Ovary (tissue), 3 donors: ENCODE results near the gene MROH9.

ENCODE experiments used
- CTCF ChIP-seq, 3 donors: fragments of 450-650 bp in 2 of 3; fragments of 200-600 bp in 1 of 3; IDR thresholded peaks; one replicate each; pipeline versions ENCODE4 v1.5.1 to v1.8.0; 2016 to 2022; ENCODE audit warnings: antibody characterized with exemption in 3 of 3, mild to moderate bottlenecking in 1 of 3
- EP300 ChIP-seq: sonication (generic); formaldehyde crosslinking; IDR thresholded peaks from one replicate; pipeline ENCODE4 v1.6.1; 2017; ENCODE audit warnings: antibody characterized with exemption
- POLR2A ChIP-seq: fragments of 450-650 bp; IDR thresholded peaks from one replicate; pipeline ENCODE4 v1.6.1; 2017; ENCODE audit warnings: antibody characterized with exemption, mild to moderate bottlenecking, moderate library complexity
- donor health status: DM: no; HTN: no; CAD: no.

GRCh38 chr1:171017426-171017825 is 82.1 kb downstream of the MROH9 start:
- TF ChIP-seq CTCF (IDR thresholded peaks at IDR 0.05) (no peak), POLR2A (no peak), EP300 (no peak)
